Activated CD8-positive, alpha-beta memory T cell treated with anti-CD3 and anti-CD28 coated beads for 48 hours (primary cell): ENCODE measurements around the gene RTP5.

Source experiments
- DNase-seq, 3 experiments: peaks; one replicate each; pipeline ENCODE4 v3.0.0-alpha.2; 2020; ENCODE audit warnings: low read depth in 2 of 3, low spot score in 2 of 3

The RTP5 gene

GRCh38 chr2:241857572-241858121 is 11.9 kb upstream of the RTP5 start:
- DNase-seq = no peak

- peak in 1 of 3 experiments; percentile 55 for DNase-seq
Measured at GRCh38 chr2:241858206-241859016, 11.1 kb upstream of the RTP5 start, which contains the start of gene PDCD1. Gene PDCD1, minus strand, starts transcription at chr2:241858894. Its CDS starts 56 bp downstream, at chr2:241858838.

- peak in 1 of 3 experiments; percentile 42 for DNase-seq
Measured at GRCh38 chr2:241859017-241859435, 10.5 kb upstream of the RTP5 start.

GRCh38 chr2:241859436-241860183 is 9.9 kb upstream of the RTP5 start:
- DNase-seq = peak in 1 of 3 experiments; percentile 46

GRCh38 chr2:241860184-241861078 is 9.1 kb upstream of the RTP5 start:
- DNase-seq = peak in 1 of 3 experiments; percentile 42

- DNase-seq = no peak
Measured at GRCh38 chr2:241861264-241861663, 8.3 kb upstream of the RTP5 start.

GRCh38 chr2:241862093-241862492 is 7.4 kb upstream of the RTP5 start:
- no peak for DNase-seq

GRCh38 chr2:241862775-241863535 is 6.6 kb upstream of the RTP5 start:
- DNase-seq = no peak

GRCh38 chr2:241863536-241863954 is 6.0 kb upstream of the RTP5 start:
- peak in 1 of 3 experiments; percentile 67 for DNase-seq

GRCh38 chr2:241864168-241864849 is 5.2 kb upstream of the RTP5 start:
- no peak for DNase-seq

GRCh38 chr2:241864850-241865213 is 4.7 kb upstream of the RTP5 start:
- DNase-seq = no peak

GRCh38 chr2:241865416-241865956 is 4.0 kb upstream of the RTP5 start:
- no peak for DNase-seq

GRCh38 chr2:241865957-241866789 is 3.4 kb upstream of the RTP5 start:
- no peak for DNase-seq

- no peak for DNase-seq
Measured at GRCh38 chr2:241866790-241867645, 2.5 kb upstream of the RTP5 start.

GRCh38 chr2:241867776-241868420 is 1.6 kb upstream of the RTP5 start:
- DNase-seq = peak in 1 of 3 experiments; percentile 45

- DNase-seq = no peak
Measured at GRCh38 chr2:241868661-241869081, 858 bp upstream of the RTP5 start.

GRCh38 chr2:241870081-241870541 is 582 bp downstream of the RTP5 start:
- DNase-seq = no peak
